CD4-positive, alpha-beta T cell treated with Interleukin-1 beta for 1 hour (primary cell): ENCODE data around the gene USP32.
A peak's percentile ranks its signal among the peaks of the same experiment; 100 is the strongest.
"Not testable (repeated sequence)": the region's sequence is repeated elsewhere in the genome, so short reads cannot be mapped to it uniquely, and the experiment has no call there.

Source experiments
- DNase-seq, 2 donors: peaks; one replicate each; pipeline ENCODE4 v3.0.0-alpha.2; 2020 to 2022

The USP32 gene, protein sequence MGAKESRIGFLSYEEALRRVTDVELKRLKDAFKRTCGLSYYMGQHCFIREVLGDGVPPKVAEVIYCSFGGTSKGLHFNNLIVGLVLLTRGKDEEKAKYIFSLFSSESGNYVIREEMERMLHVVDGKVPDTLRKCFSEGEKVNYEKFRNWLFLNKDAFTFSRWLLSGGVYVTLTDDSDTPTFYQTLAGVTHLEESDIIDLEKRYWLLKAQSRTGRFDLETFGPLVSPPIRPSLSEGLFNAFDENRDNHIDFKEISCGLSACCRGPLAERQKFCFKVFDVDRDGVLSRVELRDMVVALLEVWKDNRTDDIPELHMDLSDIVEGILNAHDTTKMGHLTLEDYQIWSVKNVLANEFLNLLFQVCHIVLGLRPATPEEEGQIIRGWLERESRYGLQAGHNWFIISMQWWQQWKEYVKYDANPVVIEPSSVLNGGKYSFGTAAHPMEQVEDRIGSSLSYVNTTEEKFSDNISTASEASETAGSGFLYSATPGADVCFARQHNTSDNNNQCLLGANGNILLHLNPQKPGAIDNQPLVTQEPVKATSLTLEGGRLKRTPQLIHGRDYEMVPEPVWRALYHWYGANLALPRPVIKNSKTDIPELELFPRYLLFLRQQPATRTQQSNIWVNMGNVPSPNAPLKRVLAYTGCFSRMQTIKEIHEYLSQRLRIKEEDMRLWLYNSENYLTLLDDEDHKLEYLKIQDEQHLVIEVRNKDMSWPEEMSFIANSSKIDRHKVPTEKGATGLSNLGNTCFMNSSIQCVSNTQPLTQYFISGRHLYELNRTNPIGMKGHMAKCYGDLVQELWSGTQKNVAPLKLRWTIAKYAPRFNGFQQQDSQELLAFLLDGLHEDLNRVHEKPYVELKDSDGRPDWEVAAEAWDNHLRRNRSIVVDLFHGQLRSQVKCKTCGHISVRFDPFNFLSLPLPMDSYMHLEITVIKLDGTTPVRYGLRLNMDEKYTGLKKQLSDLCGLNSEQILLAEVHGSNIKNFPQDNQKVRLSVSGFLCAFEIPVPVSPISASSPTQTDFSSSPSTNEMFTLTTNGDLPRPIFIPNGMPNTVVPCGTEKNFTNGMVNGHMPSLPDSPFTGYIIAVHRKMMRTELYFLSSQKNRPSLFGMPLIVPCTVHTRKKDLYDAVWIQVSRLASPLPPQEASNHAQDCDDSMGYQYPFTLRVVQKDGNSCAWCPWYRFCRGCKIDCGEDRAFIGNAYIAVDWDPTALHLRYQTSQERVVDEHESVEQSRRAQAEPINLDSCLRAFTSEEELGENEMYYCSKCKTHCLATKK (N-terminal part only)

DNA sequence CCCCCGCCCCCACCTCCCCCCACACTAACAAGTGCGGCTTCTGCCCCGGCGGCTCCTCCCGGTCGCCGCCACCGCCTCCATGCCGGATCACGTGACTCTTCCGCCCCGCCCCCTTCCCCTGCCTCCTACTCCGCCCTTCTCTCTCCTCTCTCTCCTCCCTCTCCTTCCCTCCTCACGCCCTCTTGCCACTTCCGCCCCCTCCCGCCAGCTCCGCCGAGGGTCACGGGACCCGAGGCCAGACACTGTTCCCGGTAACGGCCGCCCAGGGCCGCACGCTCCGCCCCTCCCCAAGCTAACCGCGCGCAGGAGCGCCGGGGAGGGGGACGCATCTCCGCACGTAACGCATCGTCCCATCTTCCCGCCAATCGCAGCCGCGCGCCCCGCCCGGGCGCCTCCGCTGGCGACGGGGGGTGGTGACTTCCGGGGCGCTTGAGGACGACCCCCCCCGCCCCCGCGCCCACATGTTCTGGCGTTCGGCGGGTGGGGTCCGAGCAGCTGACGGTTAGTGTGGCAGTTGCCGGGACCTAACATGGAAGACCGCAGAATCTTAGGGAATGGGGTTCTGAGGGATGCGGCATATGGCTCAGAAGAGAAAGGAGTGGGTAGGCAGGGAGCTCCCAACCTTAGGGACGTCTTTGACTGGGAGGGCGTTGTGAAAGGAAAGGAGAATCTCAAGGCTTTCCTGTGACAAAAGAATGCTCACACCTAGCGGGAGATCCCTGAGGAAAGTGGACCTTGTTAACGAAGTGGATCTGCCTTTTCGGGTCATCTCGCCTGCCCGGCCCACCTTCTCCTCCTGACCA lies at the start of gene USP32:
Gene USP32 (minus strand): TSS at position 92 of the 803 bp plus-strand sequence. CDS start 194 bp downstream, outside the sequence.
- DNase-seq, result peak; percentile 98

DNA sequence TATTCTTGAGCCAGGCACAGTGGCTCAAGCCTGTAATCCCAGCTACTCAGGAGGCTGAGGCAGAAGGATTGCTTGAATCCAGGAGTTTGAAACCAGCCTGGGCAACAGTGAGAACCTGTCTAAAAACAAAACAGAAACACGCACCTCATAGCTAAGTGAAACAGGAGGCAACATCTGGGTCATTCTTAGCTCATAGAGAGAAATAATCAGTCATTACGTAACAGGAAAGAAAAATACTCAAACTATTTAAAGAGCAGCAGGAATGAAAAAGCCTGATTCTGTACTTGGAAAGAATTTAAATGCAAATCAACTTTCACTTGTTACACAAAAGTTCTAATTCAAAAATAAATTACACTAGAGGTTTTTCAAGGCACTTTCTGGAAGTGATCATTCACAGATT lies 47.6 kb upstream of the USP32 start:
- no peak for DNase-seq

DNA sequence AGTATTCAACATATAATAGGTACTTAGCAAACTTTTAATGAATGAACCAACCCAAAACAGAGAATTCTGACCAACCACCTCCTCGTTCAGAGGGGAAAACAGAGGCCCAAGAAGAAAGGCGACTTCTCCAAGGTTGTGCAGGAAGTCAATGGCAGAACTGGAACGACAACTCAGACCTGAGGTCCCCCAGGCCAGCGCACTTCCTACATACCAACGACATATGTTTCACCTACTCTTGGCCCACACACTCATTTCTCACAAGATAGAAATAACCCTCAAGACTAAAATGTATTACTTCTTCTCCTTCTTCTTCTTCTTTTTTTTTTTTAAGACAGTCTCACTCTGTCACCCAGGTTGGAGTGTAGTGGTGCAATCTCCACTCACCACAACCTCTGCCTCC lies 44.7 kb upstream of the USP32 start:
- DNase-seq, result no peak

DNA sequence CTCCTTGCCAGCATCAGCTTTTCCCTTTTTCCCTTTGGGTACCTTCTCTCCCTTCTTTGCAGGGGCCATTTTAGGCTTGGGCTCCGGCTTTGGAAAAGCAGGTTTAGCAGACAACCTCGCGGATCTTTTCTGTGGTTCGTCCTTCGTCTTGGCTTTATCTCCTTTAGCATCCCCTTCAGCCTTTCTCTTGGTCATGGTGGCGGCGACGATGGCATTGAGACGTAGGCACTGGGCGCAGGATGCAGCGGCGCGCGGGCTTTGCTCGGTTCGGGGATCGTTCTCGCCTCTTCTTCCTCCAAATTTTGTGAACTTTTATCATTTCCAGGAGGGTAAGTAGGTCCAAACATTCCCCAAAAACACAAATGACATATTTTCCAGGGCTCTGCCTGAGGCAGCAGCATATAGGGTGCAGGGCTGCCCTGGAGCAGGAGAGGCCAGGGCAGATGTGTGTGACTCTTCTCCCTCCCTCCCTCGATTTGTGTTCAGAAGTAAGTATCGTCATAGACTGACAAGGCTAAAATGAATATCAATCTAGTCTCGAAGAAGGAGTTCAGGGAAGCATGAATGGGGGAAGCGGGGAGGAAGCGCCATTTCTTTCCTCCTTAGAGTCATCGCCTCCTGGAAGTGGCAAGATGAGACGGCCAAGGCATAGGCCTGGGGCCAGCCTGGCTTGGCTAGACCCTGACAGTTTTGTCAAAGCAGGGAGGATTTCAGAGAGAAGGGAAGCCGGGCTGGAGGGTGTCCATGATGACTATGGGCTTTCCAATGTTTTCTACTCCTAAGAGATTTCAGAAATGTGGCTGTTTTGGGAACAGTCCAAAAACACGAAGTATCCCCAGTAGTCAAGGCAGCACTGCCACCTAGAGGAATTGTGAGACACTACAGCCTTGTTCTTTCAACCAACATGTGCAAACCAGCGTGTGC lies 43.6 kb upstream of the USP32 start:
- peak; percentile 57 to 71 for DNase-seq

DNA sequence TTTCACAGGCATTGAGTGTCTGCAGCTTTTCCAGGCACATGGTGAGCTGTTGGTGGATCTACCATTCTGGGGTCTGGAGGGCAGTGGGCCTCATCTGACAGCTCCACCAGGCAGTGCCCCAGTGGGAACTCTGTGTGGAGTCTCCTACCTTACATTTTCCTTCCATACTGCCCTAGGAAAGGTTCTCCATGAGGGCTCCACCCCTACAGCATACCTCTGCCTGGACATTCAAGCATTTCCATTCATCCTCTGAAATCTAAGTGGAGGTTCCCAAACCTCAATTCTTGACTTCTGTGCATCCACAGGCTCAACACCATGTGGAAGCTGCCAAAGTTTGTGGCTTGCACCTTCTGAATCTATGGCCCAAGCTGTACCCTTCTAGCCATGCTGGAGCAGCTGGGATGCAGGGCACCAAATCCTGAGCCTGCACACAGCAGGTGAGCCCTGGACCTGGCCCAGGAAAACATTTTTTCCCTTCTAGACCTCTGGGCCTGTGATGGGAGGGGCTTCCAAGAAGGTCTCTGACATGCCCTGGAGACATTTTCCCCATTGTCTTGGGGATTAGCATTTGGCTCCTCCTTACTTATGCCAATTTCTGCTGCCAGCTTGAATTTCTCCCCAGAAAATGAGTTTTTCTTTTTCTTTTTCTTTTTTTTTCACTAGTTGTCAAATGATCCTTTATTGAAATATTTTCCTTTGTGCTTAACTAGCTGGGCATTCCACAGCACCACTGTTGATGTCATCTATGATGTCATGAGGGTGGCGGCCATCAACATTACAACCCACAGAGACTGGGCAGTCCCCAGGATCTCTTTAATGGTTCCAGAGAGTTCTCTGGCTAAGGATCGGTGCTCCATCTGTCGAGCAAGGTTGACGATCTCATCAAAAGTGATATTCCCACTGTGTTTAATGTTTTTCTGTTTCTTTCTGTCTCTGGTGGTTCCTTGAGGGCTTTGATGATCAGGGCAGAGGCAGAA lies 41.4 kb upstream of the USP32 start:
- DNase-seq, result not testable (repeated sequence)

DNA sequence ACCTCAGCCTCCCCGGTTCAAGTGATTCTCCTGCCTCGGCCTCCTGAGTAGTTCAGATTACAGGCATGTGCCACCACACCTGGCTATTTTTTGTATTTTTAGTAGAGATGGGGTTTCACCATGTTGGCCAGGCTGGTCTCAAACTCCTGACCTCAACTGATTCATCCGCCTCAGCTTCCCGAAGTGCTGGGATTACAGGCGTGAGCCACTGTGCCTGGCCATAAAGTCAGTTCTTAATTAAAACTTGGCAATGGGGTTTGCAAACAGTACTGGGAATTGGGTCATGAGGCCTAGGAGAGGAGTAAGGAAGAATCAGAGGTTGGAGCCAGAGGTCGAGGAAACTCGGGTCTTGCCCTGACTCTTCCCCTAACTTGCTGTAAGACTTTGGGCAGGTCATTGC lies 38.6 kb upstream of the USP32 start:
- DNase-seq, result not testable (repeated sequence)

DNA sequence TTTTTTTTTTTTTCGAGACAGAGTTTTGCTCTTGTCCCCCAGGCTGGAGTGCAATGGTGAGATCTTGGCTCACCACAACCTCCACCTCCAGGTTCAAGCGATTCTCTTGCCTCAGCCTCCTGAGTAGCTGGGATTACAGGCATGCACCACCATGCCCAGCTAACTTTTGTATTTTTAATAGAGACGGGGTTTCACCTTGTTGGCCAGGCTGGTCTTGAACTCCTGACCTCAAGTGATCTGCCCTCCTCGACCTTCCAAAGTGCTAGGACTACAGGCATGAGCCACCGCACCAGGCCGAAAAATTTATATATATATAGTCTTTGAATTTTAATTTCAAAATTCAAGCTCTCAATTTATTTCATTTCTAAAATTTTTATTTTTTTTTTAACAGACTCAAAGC lies 36.6 kb upstream of the USP32 start:
- DNase-seq, result not testable (repeated sequence)

DNA sequence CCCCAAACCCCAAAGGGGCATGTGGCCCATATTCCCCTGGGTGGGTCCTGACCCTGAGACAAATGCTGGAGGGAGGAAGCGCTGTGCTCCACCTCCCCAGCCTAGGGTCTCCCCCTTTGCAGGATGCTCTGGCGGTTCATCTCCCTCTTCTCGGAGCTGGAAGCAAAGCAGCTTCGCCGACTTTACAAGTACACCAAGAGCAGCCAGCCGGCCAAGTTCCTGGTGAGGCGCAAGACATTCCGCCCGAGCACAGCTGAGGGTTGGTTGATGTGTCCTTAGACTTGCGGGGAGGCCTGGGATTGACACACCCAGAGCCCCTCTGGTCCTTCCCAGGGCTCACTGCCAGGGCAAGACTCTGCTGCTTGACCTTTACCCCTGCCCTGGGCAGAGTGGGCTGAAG lies 34.7 kb upstream of the USP32 start:
- DNase-seq, result no peak

DNA sequence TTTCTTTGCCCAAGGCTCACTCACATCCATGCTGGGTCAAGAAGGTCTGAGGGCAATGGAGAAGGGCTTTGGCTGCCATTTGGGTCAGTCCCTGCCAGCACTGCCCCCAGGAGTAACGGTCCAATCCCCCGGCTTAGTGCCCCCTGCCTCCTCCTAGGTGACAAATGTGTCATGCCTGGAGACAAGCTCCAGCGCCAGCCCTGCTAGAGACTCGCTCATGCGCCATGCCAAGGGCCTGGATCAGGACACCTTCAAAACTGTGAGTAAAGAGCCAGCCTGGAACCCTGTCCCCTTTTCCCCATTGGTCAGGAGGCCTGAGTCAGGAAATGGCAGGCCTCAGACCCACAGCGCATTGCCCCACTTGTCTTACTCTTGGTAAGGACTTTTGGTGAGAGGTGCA lies 33.7 kb upstream of the USP32 start:
- no peak for DNase-seq

DNA sequence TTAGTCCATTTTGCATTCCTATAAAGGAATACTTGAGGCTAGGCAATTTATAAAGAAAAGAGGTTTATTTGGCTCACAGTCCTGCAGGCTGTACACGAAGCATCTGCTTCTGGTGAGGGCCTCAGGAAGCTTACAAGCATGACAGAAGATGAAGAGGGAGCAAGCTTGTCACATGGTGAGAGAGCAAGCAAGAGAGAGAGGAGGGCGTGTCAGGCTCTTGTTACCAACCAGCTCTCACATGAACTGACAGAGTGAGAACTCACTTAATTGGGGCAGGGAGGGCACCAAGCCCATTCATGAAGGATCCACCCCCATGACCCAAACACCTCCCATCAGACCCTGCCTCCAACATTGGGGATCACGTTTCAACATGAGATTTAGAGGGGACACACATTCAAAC lies 31.9 kb upstream of the USP32 start:
- no peak for DNase-seq

DNA sequence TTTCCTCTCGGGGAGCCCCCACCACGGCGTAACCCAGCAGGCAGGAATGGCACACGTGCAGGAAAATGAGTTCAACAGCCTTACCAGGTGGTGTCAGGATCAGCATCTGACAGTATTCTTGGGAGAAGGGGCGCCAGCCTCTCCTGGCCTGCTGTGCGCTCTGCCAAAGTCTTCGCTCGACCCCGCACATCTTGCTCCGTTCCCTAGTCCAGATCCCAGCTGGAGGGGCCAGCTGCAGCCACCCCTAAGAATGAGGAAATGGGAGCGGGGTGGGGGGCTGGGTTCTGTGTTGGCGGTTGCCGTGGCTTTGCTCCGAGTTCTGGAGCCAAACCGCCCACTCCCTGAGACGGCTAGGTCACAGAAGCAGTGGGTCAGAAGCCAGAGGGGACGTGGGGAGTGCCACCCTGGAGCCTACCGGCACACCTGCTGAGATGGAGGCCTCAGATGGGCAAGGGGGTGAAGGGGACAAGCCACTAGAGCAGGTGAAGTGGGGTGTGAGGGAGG lies 30.3 kb upstream of the USP32 start, which contains the start of gene CHCT1:
Gene CHCT1 (plus strand): TSS at position 328 of the 504 bp plus-strand sequence. CDS start 104 bp downstream, at position 432.
- no peak for DNase-seq

DNA sequence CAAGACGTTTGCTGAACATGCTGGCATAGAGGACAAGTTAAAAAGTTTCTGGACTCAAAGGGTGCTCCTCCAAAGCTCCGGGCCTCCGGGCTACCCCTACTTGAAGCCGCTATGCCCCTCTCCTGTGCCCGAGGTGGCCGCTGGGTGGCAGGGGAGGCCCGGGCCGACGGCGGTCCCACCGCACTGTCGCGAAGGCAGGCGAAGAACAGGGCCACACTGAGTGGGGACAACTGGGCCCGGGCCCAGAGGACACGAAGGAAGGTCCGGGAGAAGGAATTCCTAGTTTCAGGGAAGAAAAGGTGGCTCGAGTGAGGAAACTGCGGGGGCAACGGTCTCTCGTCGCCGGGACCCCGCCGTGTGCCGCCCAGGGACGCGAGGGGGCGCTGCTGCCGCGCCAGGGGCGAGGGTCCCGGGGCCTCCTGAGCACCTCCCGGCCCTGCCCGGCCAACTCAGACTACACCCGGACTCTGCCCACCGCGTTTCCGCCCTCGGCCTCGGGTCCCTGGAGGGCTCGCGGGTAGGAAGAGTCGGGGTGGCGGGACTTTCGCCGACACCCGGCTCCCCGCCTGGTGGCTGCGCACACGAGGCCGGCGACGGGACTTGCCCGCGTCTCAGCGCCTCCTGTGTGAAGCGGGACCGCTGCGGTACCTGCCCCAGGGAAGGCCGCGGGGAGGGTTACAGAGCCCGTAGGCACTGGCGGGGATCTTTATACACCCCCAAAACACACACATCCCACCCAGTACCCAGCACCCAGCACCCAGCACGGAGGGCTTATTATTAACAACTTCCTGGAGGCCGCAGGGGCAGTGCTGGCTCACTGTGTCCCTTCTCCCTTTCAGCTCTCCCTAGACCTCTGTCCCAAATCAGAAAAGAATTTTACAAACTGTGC lies 29.6 kb upstream of the USP32 start:
- DNase-seq, result peak; percentile 74 to 77

DNA sequence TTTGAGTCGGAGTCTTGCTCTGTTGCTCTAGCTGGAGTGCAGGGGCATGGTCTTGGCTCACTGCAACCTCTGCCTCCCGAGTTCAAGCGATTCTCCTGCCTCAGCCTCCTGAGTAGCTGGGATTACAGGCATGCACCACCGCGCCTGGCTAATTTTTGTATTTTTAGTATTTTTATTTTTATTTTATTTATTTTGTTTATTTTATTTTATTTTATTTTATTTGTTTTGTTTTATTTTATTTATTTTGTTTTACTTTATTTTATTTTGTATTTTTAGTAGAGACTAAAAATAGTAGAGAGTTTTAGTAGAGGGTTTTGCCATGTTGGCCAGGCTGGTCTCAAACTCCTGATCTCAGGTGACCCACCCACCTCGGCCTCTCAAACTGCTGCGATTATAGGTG lies 27.9 kb upstream of the USP32 start:
- not testable (repeated sequence) for DNase-seq

DNA sequence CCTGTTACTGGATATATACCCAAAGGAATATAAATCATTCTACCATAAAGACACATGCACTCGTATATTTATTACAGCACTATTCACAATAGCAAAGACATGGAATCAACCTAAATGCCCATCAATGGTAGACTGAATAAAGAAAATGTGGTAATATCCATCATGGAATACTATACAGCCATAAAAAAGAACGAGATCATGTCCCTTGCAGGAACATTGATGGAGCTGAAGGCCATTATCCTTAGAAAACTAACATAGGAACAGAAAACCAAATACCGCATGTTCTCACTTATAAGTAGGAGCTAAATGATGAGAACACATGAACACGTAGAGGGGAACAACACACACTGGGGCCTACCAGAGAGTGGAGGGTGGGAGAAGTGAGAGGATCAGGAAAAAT lies 27.1 kb upstream of the USP32 start:
- DNase-seq, result not testable (repeated sequence)

DNA sequence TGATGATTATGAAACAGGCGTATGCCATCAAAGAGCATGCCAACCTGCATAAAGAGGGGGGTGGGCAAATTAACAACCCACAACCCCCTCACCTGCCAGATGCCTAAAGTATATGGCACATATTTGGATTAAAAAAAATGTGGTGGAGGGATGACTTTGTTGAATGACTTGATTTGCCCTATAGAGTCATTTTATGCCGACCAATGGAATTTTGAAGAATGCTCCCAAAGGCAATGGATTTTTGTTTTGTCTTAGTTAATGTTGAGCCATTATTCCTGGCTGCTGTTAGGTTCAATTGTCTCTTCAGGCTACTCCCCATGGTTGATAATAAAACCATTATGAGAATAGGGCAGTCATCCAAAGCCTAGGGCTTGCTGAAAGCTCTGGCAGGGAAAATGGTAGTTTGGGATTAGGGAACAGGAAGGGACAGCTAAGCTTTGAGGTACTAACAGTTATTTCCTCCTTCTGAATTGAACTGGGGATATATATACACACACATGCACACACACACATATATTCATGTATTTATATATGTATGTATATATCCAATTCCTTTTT lies 24.5 kb upstream of the USP32 start:
- DNase-seq, result no peak

DNA sequence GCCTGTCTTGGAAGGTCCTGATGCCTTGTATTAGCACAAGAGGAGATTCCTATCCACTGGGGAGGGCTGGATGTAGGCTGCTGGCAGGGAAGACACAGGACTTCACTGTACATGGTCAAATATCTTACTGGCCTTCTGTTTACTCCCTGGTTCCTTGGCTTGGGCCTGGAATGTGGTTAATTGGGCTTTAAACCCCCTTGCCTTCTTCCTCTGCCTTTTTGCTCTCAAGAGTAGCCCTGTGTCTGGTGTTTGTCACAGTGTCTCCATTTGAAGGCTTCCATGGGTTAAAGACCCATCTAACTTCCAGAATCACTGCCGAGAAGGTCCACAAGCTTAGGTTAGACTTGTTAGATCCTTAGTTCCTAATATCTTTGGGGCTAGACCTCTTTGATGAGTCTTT lies 23.2 kb upstream of the USP32 start:
- no peak for DNase-seq

DNA sequence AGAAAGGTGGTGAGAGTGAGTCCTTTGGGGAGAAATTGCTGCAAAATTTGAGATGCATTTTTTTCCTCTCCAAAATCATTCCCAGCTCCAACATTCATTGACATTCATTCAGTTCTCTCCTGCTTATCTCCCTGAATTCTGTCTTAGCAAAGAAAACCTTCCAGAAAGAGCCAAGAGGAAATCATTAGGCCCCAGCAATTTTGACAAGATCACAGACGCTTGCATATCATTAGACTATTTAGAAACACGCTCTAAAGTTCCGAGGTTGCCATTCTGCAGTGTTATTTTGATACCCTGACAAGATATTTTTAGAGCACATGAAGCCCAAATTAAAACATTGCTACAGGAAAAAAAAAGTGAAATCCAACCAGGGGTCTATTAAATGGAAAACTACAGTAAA lies 20.8 kb upstream of the USP32 start:
- DNase-seq, result no peak

DNA sequence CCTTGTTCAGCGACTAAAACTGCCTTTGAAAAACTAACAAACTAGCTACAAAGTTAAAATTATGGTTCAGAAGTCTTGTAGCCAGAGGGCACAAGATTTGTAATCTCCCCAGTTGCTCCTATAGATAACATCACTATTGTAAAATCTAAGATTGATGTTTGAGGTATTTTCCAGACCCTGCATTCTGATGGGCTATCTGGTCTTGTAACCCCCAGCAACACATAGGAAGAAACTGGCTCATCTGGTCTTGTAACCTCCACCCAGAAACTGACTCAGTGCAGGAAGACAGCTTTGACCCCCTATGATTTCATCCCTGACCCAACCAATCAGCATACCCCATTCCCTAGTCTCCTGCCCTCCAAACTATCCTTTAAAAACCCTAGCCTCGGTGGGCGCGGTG lies 18.1 kb upstream of the USP32 start:
- no peak for DNase-seq
